ENCODE measurements around the gene OR52E2. TPM values are rescaled to one million over a fixed set of nuclear protein-coding genes. Genes with fewer than 3 reads are reported as not detected.

The OR52E2 gene
- total RNA-seq, 1 donor from 2014 or later, result not detected

GRCh38 chr11:5011254-5011653 lies 48.2 kb downstream of the OR52E2 start:
- no peak for DNase-seq

Other genes starting within 250 kb of the OR52E2 start
- not detected in 2 replicates for gene OR51F2, start 238.3 kb downstream of the OR52E2 start, total RNA-seq
- not detected in 2 replicates for gene OR51S1, start 210.4 kb downstream of the OR52E2 start, total RNA-seq
- not detected in 2 replicates for gene OR51T1, start 177.7 kb downstream of the OR52E2 start, total RNA-seq
- gene OR51A7, start 155.8 kb downstream of the OR52E2 start, total RNA-seq, result not detected in 2 replicates
- not detected in 2 replicates for gene OR51G2, start 140.3 kb downstream of the OR52E2 start, total RNA-seq
- not detected in 2 replicates for gene OR51G1, start 135.3 kb downstream of the OR52E2 start, total RNA-seq
- gene OR51A4, start 112.0 kb downstream of the OR52E2 start, total RNA-seq, result not detected in 2 replicates
- gene OR51A2, start 103.9 kb downstream of the OR52E2 start, total RNA-seq, result not detected in 2 replicates
- gene OR51L1, start 64.8 kb downstream of the OR52E2 start, total RNA-seq, result not detected in 2 replicates
- gene OR52J3, start 13.1 kb downstream of the OR52E2 start, total RNA-seq, result not detected in 2 replicates
- gene OR52E1, start 9.9 kb upstream of the OR52E2 start, total RNA-seq, result not detected in 2 replicates
- not detected in 2 replicates for gene OR52A5, start 78.7 kb upstream of the OR52E2 start, total RNA-seq
- not detected in 2 replicates for gene OR52A1, start 95.1 kb upstream of the OR52E2 start, total RNA-seq
- not detected in 2 replicates for gene OR51V1, start 141.1 kb upstream of the OR52E2 start, total RNA-seq
- not detected in 2 replicates for gene HBB, start 167.4 kb upstream of the OR52E2 start, total RNA-seq
- gene HBD, start 174.9 kb upstream of the OR52E2 start, total RNA-seq, result not detected in 2 replicates
- gene HBG1, start 190.2 kb upstream of the OR52E2 start, total RNA-seq, result not detected in 2 replicates
- not detected in 2 replicates for gene HBG2, start 195.2 kb upstream of the OR52E2 start, total RNA-seq
- not detected in 2 replicates for gene HBE1, start 210.3 kb upstream of the OR52E2 start, total RNA-seq
- gene OR51B4, start 242.3 kb upstream of the OR52E2 start, total RNA-seq, result not detected in 2 replicates